Smooth muscle cell (in vitro differentiated cells): ENCODE measurements around the gene PTH1R. TPM values are rescaled to one million over a fixed set of nuclear protein-coding genes. Genes with fewer than 3 reads are reported as not detected.

Experiments
- DNase-seq: peaks from one replicate; lab custom pipeline; 2025; ENCODE audit not compliant: unreplicated experiment; lab: John Stamatoyannopoulos, UW
- H2AFZ ChIP-seq: fragments of 200-600 bp; sonication (generic); 2 replicates; pipeline ENCODE4 v1.6.0; 2016; ENCODE audit warnings: antibody characterized with exemption, low read depth, mild to moderate bottlenecking
- H3F3A ChIP-seq: fragments of 200-600 bp; sonication (generic); 2 replicates; pipeline ENCODE4 v1.6.0; 2017; ENCODE audit warnings: antibody characterized with exemption, low read depth
- H3K27ac ChIP-seq: fragments of 200-600 bp; sonication (generic); 2 replicates; pipeline ENCODE4 v1.5.1; 2016; ENCODE audit warnings: low read depth, mild to moderate bottlenecking
- H3K27me3 ChIP-seq: fragments of 200-600 bp; sonication (generic); 2 replicates; pipeline ENCODE4 v1.6.1; 2016; ENCODE audit warnings: low read depth, mild to moderate bottlenecking
- H3K36me3 ChIP-seq: fragments of 200-600 bp; sonication (generic); 2 replicates; pipeline ENCODE4 v1.5.1; 2016; ENCODE audit warnings: low read depth
- H3K4me1 ChIP-seq: fragments of 200-600 bp; sonication (generic); 2 replicates; pipeline ENCODE4 v1.5.1; 2016; ENCODE audit warnings: low read depth
- H3K4me2 ChIP-seq: fragments of 200-600 bp; sonication (generic); 2 replicates; pipeline ENCODE4 v1.6.0; 2016; ENCODE audit warnings: mild to moderate bottlenecking
- H3K4me3 ChIP-seq: fragments of 200-600 bp; sonication (generic); 2 replicates; pipeline ENCODE4 v1.5.1; 2016; ENCODE audit warnings: mild to moderate bottlenecking
- H3K79me2 ChIP-seq: fragments of 200-600 bp; sonication (generic); 2 replicates; pipeline ENCODE4 v1.6.0; 2016; ENCODE audit warnings: low read depth, mild to moderate bottlenecking
- H3K9ac ChIP-seq: fragments of 200-600 bp; sonication (generic); 2 replicates; pipeline ENCODE4 v1.6.0; 2016; ENCODE audit warnings: low read depth
- H3K9me3 ChIP-seq: fragments of 200-600 bp; sonication (generic); replicated peaks from 2 replicates; pipeline ENCODE4 v1.5.1; 2016; ENCODE audit warnings: low read depth
- H4K20me1 ChIP-seq: fragments of 200-600 bp; sonication (generic); 2 replicates; pipeline ENCODE4 v1.6.0; 2016; ENCODE audit warnings: low read depth
- CTCF ChIP-seq: fragments of 200-600 bp; sonication (generic); IDR thresholded peaks from 2 replicates; pipeline ENCODE4 v1.5.1; 2017; ENCODE audit warnings: borderline replicate concordance, mild to moderate bottlenecking, antibody characterized with exemption; ENCODE audit not compliant: insufficient read depth, poor library complexity, severe bottlenecking
- WGBS: methylation state at CpG from one replicate; pipeline ENCODE4 v1.1.7; 2016; ENCODE audit warnings: low lambda C conversion rate; 5-methylcytosine and 5-hydroxymethylcytosine counted together
- polyA plus RNA-seq: library from polyadenylated mRNA; unstranded; fragments of >200 nt; fragmentation: Nextera tagmentation; extraction: Ambion mirVana; gene quantifications from 2 replicates; pipeline ENCODE4 v1.2.1, GENCODE V29; 2016
- total RNA-seq: library from RNA; depleted of rRNA; stranded (reverse); fragments of >200 nt; gene quantifications from 2 replicates; pipeline ENCODE4 v1.2.3, GENCODE V29; 2014

PTH1R gene
- total and polyA plus RNA-seq, 2 experiments from 2014 or later, result 17.7 to 50.6 TPM

GRCh38 chr3:46914849-46915248, 37.3 kb downstream of the PTH1R start:
- Histone ChIP-seq H3K4me2 (no peak overlapping the region), H3K36me3 (peaks cover 10% of the 10 kb centered on the region), H4K20me1 (no peaks in the 10 kb centered on the region), H3K27me3 (no peaks in the 10 kb centered on the region), H3K27ac (no peak overlapping the region), H2AFZ (no peak overlapping the region), H3K9me3 (peaks cover 6% of the 10 kb centered on the region), H3K4me1 (no peaks in the 10 kb centered on the region), H3K4me3 (no peak overlapping the region), H3K9ac (no peak overlapping the region), H3F3A (no peaks in the 10 kb centered on the region), H3K79me2 (no peaks in the 10 kb centered on the region)
- TF ChIP-seq CTCF, result no peak
- no peak for DNase-seq
- WGBS, result 93% methylated on average over 7 of the region's 7 CpGs

GRCh38 chr3:46915297-46915822, 37.8 kb downstream of the PTH1R start:
- no peaks in the 10 kb centered on the region for H3K4me1 ChIP-seq
- DNase-seq, result no peak
- 97% methylated on average over 8 of the region's 8 CpGs for WGBS
- H3K9me3 ChIP-seq, result peaks cover 6% of the 10 kb centered on the region
- no peak overlapping the region for H3K27ac ChIP-seq
- no peak overlapping the region for H3K4me3 ChIP-seq
- H3K4me2 ChIP-seq, result no peak overlapping the region
- peaks cover 10% of the 10 kb centered on the region for H3K36me3 ChIP-seq
- no peak for TF ChIP-seq CTCF
- H3K27me3 ChIP-seq, result no peaks in the 10 kb centered on the region
- no peaks in the 10 kb centered on the region for H3K79me2 ChIP-seq
- no peaks in the 10 kb centered on the region for H3F3A ChIP-seq
- no peak overlapping the region for H2AFZ ChIP-seq
- H3K9ac ChIP-seq, result no peak overlapping the region
- no peaks in the 10 kb centered on the region for H4K20me1 ChIP-seq

GRCh38 chr3:46916278-46916677, 38.8 kb downstream of the PTH1R start:
- no peak overlapping the region for H3K4me2 ChIP-seq
- peaks cover 6% of the 10 kb centered on the region for H3K9me3 ChIP-seq
- no peak overlapping the region for H3K4me3 ChIP-seq
- no peak for TF ChIP-seq CTCF
- no peaks in the 10 kb centered on the region for H3K4me1 ChIP-seq
- H3K27me3 ChIP-seq, result no peaks in the 10 kb centered on the region
- no peak overlapping the region for H2AFZ ChIP-seq
- no peaks in the 10 kb centered on the region for H3K79me2 ChIP-seq
- no peak overlapping the region for H3K9ac ChIP-seq
- H4K20me1 ChIP-seq, result no peaks in the 10 kb centered on the region
- 83% methylated on average over 1 of the region's 1 CpG for WGBS
- no peak for DNase-seq
- no peaks in the 10 kb centered on the region for H3F3A ChIP-seq
- H3K27ac ChIP-seq, result no peak overlapping the region
- peaks cover 10% of the 10 kb centered on the region for H3K36me3 ChIP-seq

- 97% methylated on average over 3 of the region's 3 CpGs for WGBS
- Histone ChIP-seq H3K4me1 (no peaks in the 10 kb centered on the region), H3F3A (no peaks in the 10 kb centered on the region), H3K27ac (no peak overlapping the region), H2AFZ (no peak overlapping the region), H3K4me2 (no peak overlapping the region), H4K20me1 (no peaks in the 10 kb centered on the region), H3K4me3 (no peak overlapping the region), H3K9ac (no peak overlapping the region), H3K36me3 (peaks cover 10% of the 10 kb centered on the region), H3K9me3 (peaks cover 6% of the 10 kb centered on the region), H3K27me3 (no peaks in the 10 kb centered on the region), H3K79me2 (no peaks in the 10 kb centered on the region)
- TF ChIP-seq CTCF, result no peak
- no peak for DNase-seq
Measured at GRCh38 chr3:46916799-46917198, 39.3 kb downstream of the PTH1R start.
